ENCODE results near the gene TMIGD3.

DNA sequence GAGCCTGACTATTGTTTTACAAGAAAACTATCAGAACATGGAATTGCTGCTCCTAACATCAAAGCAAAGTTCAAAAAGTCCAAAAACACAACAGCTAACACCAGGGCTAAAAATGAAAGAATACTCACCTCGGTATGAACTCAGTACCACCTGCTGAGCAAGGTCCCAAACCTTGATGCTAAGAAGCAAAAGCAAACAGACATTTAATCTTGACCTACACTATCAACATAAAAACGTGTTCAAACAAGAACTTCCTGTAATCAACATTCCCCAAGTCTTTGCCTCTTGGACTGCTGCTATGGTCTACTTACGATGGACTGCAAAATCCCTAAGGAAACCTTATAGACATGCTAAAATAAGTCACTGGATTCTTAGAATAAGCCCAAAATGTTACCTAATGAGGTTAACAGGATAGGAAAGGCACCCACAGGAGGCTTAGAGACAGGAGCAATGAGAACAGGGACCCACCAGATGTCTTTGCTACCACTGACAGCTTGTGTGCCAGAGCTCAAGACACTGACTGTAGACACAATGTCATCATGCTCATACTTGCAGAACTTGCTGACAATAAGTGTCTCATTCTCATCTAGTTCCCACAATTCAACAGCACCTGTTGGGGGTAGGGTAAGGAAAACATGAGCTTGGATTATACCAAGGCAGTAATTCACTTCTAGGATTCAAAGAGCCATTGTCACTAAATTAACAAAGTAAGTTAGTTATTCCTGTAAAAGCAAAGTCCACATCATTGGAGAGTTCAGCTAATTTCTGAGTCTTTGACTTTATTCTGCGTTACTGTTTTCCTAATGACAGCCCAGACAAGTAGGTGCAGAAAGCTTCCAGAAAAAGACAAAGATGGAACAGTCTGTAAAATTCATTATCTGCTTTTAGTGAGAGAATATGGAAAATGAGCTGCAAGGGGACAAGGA lies 56.2 kb downstream of the TMIGD3 start:
- no peak for TF ChIP-seq CTCF (IDR thresholded peaks at IDR 0.05; ENCODE audit: insufficient read depth, low read length)
- no peak for TF ChIP-seq POLR2AphosphoS5 (IDR thresholded peaks at IDR 0.05; ENCODE audit: low read depth)
- TF ChIP-seq GABPA (IDR thresholded peaks at IDR 0.05; ENCODE audit: low read depth) = no peak

Measured in HL-60 (cell line).